GM10248 (cell line): Measurements from ENCODE around the gene ARL6IP6.
A peak's percentile ranks its signal among the peaks of the same experiment; 100 is the strongest.

Source experiments
- CTCF ChIA-PET: fragments of 300-600 bp; sonication (Branson Sonifier 250); formaldehyde crosslinking; extraction: SDS; loops from one replicate; lab custom pipeline; 2021; ENCODE audit warnings: antibody characterized with exemption; lab: Yijun Ruan, JAX
- POLR2A ChIA-PET: fragments of 350-650 bp; sonication (Branson Sonifier 250); formaldehyde crosslinking; extraction: SDS; loops from one replicate; lab custom pipeline; 2020; ENCODE audit warnings: antibody characterized with exemption; lab: Yijun Ruan, JAX
- DNase-seq: peaks from one replicate; pipeline ENCODE4 v3.0.0; 2012; ENCODE audit errors: extremely low spot score
- CTCF ChIP-seq: IDR thresholded peaks from 2 replicates; pipeline ENCODE4 v1.5.1; 2012; ENCODE audit warnings: mild to moderate bottlenecking, low read depth; ENCODE audit errors: extremely low read depth, missing control alignments, control extremely low read depth

Gene ARL6IP6

GRCh38 chr2:152686321-152686720 lies 32.1 kb upstream of the ARL6IP6 start:
- TF ChIP-seq CTCF = no peak
- POLR2A ChIA-PET = no interaction called here
- CTCF ChIA-PET = interaction anchor here (1.0 kb wide), 1 partner anchor 25 kb away, joined by 3 read pairs; no protein-coding TSS in a partner anchor
- DNase-seq = no peak

- TF ChIP-seq CTCF = no peak
- ChIA-PET POLR2A (interaction anchor here (0.6 kb wide), 1 partner anchor 54 kb away, joined by 4 read pairs; no protein-coding TSS in a partner anchor), CTCF (interaction anchor here (0.9 to 2.2 kb wide), 5 partner anchors 14 to 80 kb away, joined by 3 to 4 read pairs (median 3); no protein-coding TSS in a partner anchor)
- peak; percentile 32 for DNase-seq
Measured at GRCh38 chr2:152693033-152693432, 25.4 kb upstream of the ARL6IP6 start.

GRCh38 chr2:152694161-152694661 lies 24.2 kb upstream of the ARL6IP6 start:
- ChIA-PET CTCF (interaction anchor here (0.6 to 2.2 kb wide), 4 partner anchors 10 to 31 kb away, joined by 3 to 4 read pairs (median 3); no protein-coding TSS in a partner anchor), POLR2A (interaction anchor here (1.4 kb wide), 1 partner anchor 23 kb away, joined by 7 read pairs; the partner anchor contains the start of gene PRPF40A)
- DNase-seq = no peak
- no peak for TF ChIP-seq CTCF

GRCh38 chr2:152695763-152696162 lies 22.7 kb upstream of the ARL6IP6 start:
- TF ChIP-seq CTCF = no peak
- CTCF ChIA-PET = interaction anchor here (1.0 to 1.3 kb wide), 2 partner anchors 19 to 37 kb away, joined by 3 to 4 read pairs; no protein-coding TSS in a partner anchor
- DNase-seq = no peak

GRCh38 chr2:152696476-152696875 lies 21.9 kb upstream of the ARL6IP6 start:
- POLR2A ChIA-PET = no interaction called here
- TF ChIP-seq CTCF = no peak
- no peak for DNase-seq
- CTCF ChIA-PET = interaction anchor here (0.9 to 1.3 kb wide), 3 partner anchors 11 to 38 kb away, joined by 3 to 4 read pairs (median 3); no protein-coding TSS in a partner anchor

More at GRCh38 chr2:152695763-152696162, 22.7 kb upstream of the ARL6IP6 start:
- POLR2A ChIA-PET = no interaction called here

- POLR2A ChIA-PET = no interaction called here
- TF ChIP-seq CTCF = no peak
- CTCF ChIA-PET = interaction anchor here (1.5 to 2.2 kb wide), 2 partner anchors 12 to 16 kb away, joined by 5 to 12 read pairs; partner anchors contain the start of gene PRPF40A
- DNase-seq = no peak
Measured at GRCh38 chr2:152701198-152701597, 17.2 kb upstream of the ARL6IP6 start.
